ENCODE measurements around the gene PRKCZ. TPM values are rescaled to one million over a fixed set of nuclear protein-coding genes. Genes with fewer than 3 reads are reported as not detected.

Gene PRKCZ
- total and polyA plus RNA-seq, 5 experiments from 2014 or later = 7.8 to 33.9 (median 11.3) TPM

- ATAC-seq (no peak), DNase-seq (no peak)
- no peaks in the 10 kb centered on the region for H3K27me3 Mint-ChIP-seq
- peaks cover 12 to 15% (median 12%) of the 10 kb centered on the region in 3 donors for H3K36me3 Mint-ChIP-seq
- H3K27ac Mint-ChIP-seq = no peak overlapping the region
- H3K9me3 Mint-ChIP-seq = peaks cover 0 to 10% (median 4%) of the 10 kb centered on the region in 9 donors
- no peak overlapping the region for H3K4me3 Mint-ChIP-seq
- H3K4me1 Mint-ChIP-seq = peaks cover 0 to 6% (median 3%) of the 10 kb centered on the region in 4 donors
- POLR2A ChIA-PET = no interaction called here
Observed at GRCh38 chr1:2098301-2098698, 48.1 kb downstream of the PRKCZ start.

GRCh38 chr1:2098839-2099785 lies 48.9 kb downstream of the PRKCZ start:
- peaks cover 0 to 10% (median 4%) of the 10 kb centered on the region in 9 donors for H3K9me3 Mint-ChIP-seq
- no peaks in the 10 kb centered on the region for H3K27me3 Mint-ChIP-seq
- H3K36me3 Mint-ChIP-seq = peaks cover 12 to 15% (median 12%) of the 10 kb centered on the region in 3 donors
- ATAC-seq (no peak), DNase-seq (peak in 1 of 10 donors; percentile 57)
- no peak overlapping the region for H3K4me3 Mint-ChIP-seq
- POLR2A ChIA-PET = no interaction called here
- H3K27ac Mint-ChIP-seq = no peak overlapping the region
- peaks cover 0 to 6% (median 3%) of the 10 kb centered on the region in 4 donors for H3K4me1 Mint-ChIP-seq

- DNase-seq = peak in 1 of 10 donors; percentile 50
- Mint-ChIP-seq H3K27ac (no peak overlapping the region), H3K4me1 (peaks cover 0 to 6% (median 4%) of the 10 kb centered on the region in 4 donors), H3K27me3 (no peaks in the 10 kb centered on the region), H3K36me3 (peaks cover 12 to 15% (median 15%) of the 10 kb centered on the region in 3 donors), H3K9me3 (peaks cover 0 to 10% (median 4%) of the 10 kb centered on the region in 9 donors), H3K4me3 (no peak overlapping the region)
- ATAC-seq = no peak
- POLR2A ChIA-PET = interaction anchor here (0.6 kb wide), 1 partner anchor 60 kb away, joined by 3 read pairs; no protein-coding TSS in a partner anchor
Observed at GRCh38 chr1:2099886-2100779, 49.9 kb downstream of the PRKCZ start.

- POLR2A ChIA-PET = interaction anchor here (0.6 kb wide), 1 partner anchor 59 kb away, joined by 3 read pairs; no protein-coding TSS in a partner anchor
- Mint-ChIP-seq H3K4me3 (no peak overlapping the region), H3K4me1 (peaks cover 0 to 6% (median 4%) of the 10 kb centered on the region in 4 donors), H3K36me3 (peaks cover 12 to 15% (median 15%) of the 10 kb centered on the region in 3 donors), H3K27me3 (no peaks in the 10 kb centered on the region), H3K27ac (no peak overlapping the region), H3K9me3 (peaks cover 0 to 10% (median 4%) of the 10 kb centered on the region in 9 donors)
- DNase-seq (no peak), ATAC-seq (no peak)
Observed at GRCh38 chr1:2100780-2101108, 50.5 kb downstream of the PRKCZ start.

GRCh38 chr1:2101531-2101930 lies 51.3 kb downstream of the PRKCZ start:
- H3K36me3 Mint-ChIP-seq = peaks cover 12 to 15% (median 14%) of the 10 kb centered on the region in 3 donors
- H3K9me3 Mint-ChIP-seq = peaks cover 0 to 10% (median 4%) of the 10 kb centered on the region in 9 donors
- no peak for DNase-seq
- no peak overlapping the region for H3K4me3 Mint-ChIP-seq
- H3K27ac Mint-ChIP-seq = no peak overlapping the region
- POLR2A ChIA-PET = no interaction called here
- H3K27me3 Mint-ChIP-seq = no peaks in the 10 kb centered on the region
- H3K4me1 Mint-ChIP-seq = peaks cover 0 to 6% (median 4%) of the 10 kb centered on the region in 4 donors
- ATAC-seq = no peak

- DNase-seq = no peak
- H3K4me1 Mint-ChIP-seq = peaks cover 0 to 6% (median 4%) of the 10 kb centered on the region in 4 donors
- H3K9me3 Mint-ChIP-seq = peaks cover 0 to 10% (median 4%) of the 10 kb centered on the region in 9 donors
- H3K4me3 Mint-ChIP-seq = no peak overlapping the region
- POLR2A ChIA-PET = no interaction called here
- H3K36me3 Mint-ChIP-seq = peaks cover 12 to 15% (median 14%) of the 10 kb centered on the region in 3 donors
- H3K27me3 Mint-ChIP-seq = no peaks in the 10 kb centered on the region
- no peak for ATAC-seq
- no peak overlapping the region for H3K27ac Mint-ChIP-seq
Observed at GRCh38 chr1:2101946-2102345, 51.7 kb downstream of the PRKCZ start.

GRCh38 chr1:2102753-2103152 lies 52.5 kb downstream of the PRKCZ start:
- peak in 1 of 10 donors; percentile 56 for DNase-seq

GRCh38 chr1:2103266-2103900 lies 53.2 kb downstream of the PRKCZ start:
- Mint-ChIP-seq H3K27ac (peak overlapping the region in 2 of 10 donors; percentile 52 to 69), H3K27me3 (no peaks in the 10 kb centered on the region), H3K4me3 (no peak overlapping the region), H3K4me1 (peaks cover 0 to 6% (median 4%) of the 10 kb centered on the region in 4 donors), H3K9me3 (peaks cover 0 to 2% (median 0%) of the 10 kb centered on the region in 9 donors), H3K36me3 (peaks cover 5 to 12% (median 6%) of the 10 kb centered on the region in 3 donors)
- POLR2A ChIA-PET = no interaction called here
- no peak for ATAC-seq
- DNase-seq = no peak

More at GRCh38 chr1:2102753-2103152, 52.5 kb downstream of the PRKCZ start:
- H3K4me1 Mint-ChIP-seq = peaks cover 0 to 6% (median 4%) of the 10 kb centered on the region in 4 donors
- H3K27me3 Mint-ChIP-seq = no peaks in the 10 kb centered on the region
- H3K36me3 Mint-ChIP-seq = peaks cover 10 to 16% (median 11%) of the 10 kb centered on the region in 3 donors
- H3K4me3 Mint-ChIP-seq = no peak overlapping the region
- peak overlapping the region in 1 of 10 donors; percentile 25 for H3K27ac Mint-ChIP-seq
- no peak for ATAC-seq
- peaks cover 0 to 8% (median 3%) of the 10 kb centered on the region in 9 donors for H3K9me3 Mint-ChIP-seq
- POLR2A ChIA-PET = no interaction called here

- POLR2A ChIA-PET = no interaction called here
- Mint-ChIP-seq H3K9me3 (no peaks in the 10 kb centered on the region), H3K36me3 (peaks cover 4 to 10% (median 5%) of the 10 kb centered on the region in 3 donors), H3K4me3 (no peak overlapping the region), H3K27me3 (no peaks in the 10 kb centered on the region), H3K27ac (no peak overlapping the region), H3K4me1 (peaks cover 0 to 6% (median 3%) of the 10 kb centered on the region in 4 donors)
- DNase-seq (peak in 1 of 10 donors; percentile 57), ATAC-seq (no peak)
Observed at GRCh38 chr1:2103901-2104590, 53.8 kb downstream of the PRKCZ start.

- no peak for ATAC-seq
- Mint-ChIP-seq H3K36me3 (peaks cover 3 to 8% (median 5%) of the 10 kb centered on the region in 3 donors), H3K9me3 (no peaks in the 10 kb centered on the region), H3K27ac (no peak overlapping the region), H3K4me3 (no peak overlapping the region), H3K27me3 (no peaks in the 10 kb centered on the region), H3K4me1 (peaks cover 0 to 6% (median 3%) of the 10 kb centered on the region in 4 donors)
- POLR2A ChIA-PET = no interaction called here
- DNase-seq = peak in 1 of 10 donors; percentile 53
Observed at GRCh38 chr1:2104621-2105427, 54.6 kb downstream of the PRKCZ start.

All from naive thymus-derived CD8-positive, alpha-beta T cell (primary cell).